GM19467 (cell line): ENCODE results near the gene SLC12A8.

ENCODE experiments used
- ATAC-seq: cut with Tn5 transposase; IDR thresholded peaks from one replicate; pipeline ENCODE4 v1.9.1; 2021; ENCODE audit warnings: mild to moderate bottlenecking, moderate library complexity; ENCODE audit not compliant: unreplicated experiment

The SLC12A8 gene

DNA sequence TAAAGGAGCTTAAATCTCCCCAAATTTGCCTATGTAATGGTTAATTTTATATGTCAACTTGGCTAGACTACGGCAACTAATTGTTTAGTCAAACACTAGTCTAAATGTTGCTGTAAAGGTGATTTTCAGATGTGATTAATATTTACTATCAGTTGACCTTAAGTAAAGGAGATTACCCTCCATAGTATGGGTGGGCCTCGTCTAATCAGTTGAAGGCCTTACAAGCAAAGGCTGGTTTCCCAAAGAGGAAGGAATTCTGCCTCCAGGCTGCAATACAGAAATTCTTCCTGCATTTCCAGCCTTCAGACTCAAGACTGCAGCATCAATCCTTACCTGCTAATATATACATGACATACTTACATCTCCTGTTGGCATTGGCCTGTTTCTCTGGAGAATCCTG, 23.6 kb downstream of the SLC12A8 start:
- ATAC-seq: no peak

DNA sequence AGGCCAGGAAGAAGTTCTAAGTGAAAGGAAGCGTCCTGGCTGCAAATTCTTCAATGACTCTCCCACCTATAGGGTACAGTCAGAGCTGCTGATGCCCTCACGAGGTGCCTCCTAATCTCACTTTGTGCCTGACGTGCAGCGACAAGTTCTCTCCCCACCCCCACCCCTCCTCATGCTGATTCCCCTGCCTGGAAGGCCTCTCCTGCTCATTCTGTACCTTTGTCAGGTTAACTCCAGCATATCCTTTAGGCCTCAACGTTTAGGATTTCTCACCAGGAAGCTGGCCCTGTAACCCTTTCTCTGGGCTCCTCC, 25.0 kb downstream of the SLC12A8 start:
- no peak for ATAC-seq

DNA sequence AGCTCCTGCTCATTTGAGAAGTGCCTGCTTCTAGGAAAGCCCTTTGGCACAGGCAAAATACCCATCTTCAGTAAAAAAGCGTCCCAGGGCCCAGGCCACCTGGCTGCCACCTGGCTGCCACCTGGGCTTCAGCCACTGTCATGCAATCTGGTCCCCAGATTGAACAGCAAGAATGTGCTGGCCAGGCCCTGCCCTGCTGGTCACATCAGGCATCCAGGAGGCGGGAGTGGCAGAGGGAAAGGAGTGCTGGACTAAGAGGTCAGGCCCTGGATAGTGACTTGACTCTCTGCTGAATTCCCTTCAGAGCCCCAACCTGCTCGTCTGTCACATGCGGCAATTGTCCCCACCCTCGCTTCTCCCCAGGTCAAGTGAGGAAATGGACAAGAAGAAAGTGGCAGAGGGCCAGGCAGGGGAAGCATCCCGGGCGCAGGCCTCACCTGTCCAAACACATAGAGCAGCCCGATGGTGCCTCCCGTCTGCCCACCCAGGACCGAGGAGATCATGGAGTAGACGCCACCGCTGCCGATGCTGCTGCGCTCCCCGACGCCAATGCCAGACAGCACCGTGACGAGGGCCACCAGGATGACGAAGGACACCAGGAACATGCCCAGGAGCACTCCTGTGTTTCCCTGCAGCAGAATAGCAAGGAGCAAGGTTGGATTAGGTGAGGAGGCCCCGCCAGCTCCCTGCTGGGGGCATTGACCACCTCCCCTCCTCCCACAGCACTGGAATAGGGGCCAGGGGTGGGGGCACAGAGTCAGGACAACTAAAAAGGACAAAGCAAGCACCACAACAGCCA, 25.5 kb downstream of the SLC12A8 start:
- ATAC-seq: no peak

DNA sequence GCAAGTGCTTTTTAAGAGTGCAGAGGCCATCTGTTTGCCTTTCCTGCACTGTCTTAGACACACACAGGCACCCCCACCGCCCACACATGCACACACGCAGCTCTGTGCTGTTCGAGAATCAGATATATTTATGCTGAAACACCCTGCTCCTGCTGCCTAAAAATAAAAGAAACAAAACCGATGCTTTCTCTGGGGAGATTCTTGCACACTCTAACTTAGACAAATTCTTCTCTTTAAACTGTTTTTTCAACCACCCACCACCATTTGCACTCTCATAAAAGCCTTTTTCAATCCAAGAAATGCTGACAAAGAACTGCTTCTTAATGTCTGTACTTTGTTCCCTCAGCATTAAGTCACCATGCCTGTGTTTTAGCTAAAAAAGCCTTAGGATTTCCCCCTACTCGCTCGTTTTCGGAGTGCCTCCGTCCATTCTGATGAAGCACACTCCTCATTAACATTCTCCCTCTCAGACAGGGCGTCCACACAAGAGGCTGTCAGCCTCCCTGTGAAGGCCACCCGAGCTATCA, 26.2 kb downstream of the SLC12A8 start:
- no peak for ATAC-seq

DNA sequence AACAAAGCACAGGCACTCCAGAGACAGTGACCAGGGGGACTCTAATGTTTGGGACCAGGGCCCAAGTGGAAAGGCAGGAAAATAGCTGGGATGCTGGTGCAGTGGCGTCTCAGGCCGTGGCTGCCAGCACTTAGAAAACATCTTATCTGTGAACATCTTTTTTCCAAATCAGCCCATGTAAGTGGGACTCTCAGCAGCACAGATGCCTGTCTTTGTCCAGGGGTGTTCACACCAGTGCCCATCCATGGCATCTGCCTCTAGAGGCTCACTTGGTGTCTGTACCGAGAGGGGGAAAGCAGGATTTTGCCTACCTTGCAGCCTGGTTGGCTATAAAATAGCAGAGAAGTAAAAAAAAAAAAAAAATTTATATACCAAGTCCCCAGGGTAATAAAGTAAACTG, 26.7 kb downstream of the SLC12A8 start:
- ATAC-seq: no peak

DNA sequence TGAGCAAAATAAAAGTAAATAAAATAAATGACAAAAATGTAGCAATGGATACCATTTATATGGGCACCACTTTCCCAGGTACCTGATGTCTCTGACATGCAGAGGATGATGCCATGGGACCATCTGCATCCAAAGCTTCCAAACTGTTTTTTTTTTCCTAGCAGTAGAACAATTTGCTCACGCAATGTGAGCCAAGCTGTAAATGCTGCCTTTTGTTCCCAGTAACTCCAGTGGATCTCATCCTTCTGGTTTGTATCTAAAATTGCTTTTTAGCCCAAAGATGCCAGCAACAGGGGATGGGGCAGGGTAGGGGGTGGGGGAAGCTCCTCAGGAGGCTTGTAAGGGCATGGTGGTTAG, 32.7 kb downstream of the SLC12A8 start:
- no peak for ATAC-seq

DNA sequence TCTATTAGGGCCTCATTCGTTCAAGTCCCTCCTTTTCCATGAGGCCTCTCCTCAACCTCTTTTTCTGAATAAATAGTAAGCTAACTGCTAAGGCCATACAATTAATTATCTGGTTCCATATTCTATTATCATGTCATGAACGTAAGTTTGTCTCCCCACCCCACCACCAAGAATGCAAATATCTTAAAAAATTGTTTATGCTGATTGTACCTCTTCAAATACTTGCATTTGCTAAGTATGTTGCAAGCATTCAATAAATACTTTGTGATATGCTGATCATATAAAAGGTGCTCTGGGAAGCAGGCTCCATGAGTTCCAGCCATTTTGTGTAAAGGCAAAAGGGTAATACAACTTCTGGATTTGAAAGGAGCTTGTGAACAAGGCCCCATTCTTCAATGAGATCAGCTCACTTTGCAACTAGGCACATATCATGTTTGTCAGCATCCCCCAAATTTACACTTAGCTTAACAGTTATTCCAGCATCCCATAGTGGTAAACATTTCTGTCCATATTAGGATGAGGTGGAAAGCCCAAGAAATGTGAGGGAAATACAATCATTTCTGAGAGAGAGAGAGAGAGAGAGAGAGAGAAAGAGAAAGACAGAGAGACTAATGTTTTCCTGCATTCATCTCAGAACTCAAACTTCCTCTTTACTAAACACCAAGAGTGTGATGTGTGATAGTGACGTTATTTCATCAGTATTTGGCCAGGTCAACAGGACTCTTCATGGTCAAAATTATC, 33.2 kb downstream of the SLC12A8 start:
- no peak for ATAC-seq

DNA sequence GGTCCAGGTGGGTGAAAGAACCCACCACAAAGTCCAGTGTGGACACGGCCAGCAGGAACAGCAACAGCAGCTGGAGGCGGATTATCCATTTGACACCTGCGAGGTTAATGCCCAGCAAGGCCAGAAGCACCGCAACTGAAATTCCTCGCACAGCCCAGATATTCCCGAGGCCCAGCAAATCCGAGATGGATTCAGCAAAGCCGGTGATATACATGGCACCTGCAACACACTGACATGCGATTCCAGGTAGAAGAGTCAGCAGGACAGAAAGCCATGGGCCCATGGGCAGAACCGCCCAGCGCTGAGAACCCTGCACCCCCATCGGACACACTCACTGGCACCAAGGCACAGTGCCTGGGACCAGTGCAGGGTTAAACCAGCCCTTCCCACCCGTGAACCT, 34.8 kb downstream of the SLC12A8 start:
- ATAC-seq: no peak

DNA sequence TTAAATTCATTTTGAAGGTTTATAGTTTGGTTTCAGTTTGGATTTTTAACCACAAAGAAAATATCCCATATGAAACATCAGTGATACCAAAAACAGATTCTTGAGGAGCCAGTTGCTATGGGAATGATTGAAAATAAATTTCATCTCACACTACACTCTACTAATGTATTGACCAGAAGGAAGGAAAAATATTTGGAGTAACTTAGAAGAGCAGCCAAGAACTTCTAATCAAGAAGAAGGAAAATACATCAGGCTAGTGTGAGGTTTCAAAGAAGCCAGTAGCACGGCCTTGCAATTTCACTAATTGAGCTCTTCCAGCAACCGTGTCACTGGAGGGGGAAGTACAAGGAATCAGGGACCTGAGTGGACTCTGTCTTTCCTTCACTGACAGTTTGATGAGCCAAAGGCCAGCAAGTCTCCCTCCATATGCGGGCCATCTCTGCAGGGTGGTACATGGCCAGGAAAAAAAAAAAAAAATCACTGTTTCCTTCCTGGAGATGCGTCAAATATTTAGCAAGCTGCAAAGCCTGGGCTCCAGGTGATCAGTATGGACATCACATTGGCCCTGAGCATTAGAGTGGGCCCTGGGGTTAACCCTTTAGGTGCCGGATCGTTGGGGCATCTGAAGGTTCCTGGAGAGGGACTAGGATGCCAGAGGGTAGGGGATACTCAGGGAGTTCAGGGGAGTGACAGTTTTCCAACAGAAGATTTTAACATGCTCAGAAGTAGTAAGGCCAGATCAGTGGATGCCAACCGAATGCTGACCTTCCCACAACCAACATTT, 37.1 kb downstream of the SLC12A8 start:
- ATAC-seq: no peak

DNA sequence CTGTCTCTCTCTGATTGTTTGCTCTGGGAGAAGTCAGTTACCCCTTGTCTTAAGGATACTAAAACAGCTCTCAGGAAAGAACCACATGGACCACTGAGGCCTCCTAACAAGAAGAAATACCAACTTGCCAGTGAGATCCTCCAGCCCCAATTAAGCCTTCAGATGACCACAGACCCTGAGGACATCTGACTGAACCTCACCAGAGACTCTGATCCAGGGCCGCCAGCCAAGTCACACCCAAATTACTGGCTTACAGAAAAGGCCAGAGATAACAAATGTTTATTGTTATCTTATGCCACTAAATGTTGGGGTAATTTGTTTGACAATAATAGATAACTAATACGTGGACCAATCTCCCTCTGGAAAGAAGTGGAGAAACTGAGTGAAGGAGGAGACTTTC, 40.2 kb downstream of the SLC12A8 start:
- ATAC-seq: no peak

DNA sequence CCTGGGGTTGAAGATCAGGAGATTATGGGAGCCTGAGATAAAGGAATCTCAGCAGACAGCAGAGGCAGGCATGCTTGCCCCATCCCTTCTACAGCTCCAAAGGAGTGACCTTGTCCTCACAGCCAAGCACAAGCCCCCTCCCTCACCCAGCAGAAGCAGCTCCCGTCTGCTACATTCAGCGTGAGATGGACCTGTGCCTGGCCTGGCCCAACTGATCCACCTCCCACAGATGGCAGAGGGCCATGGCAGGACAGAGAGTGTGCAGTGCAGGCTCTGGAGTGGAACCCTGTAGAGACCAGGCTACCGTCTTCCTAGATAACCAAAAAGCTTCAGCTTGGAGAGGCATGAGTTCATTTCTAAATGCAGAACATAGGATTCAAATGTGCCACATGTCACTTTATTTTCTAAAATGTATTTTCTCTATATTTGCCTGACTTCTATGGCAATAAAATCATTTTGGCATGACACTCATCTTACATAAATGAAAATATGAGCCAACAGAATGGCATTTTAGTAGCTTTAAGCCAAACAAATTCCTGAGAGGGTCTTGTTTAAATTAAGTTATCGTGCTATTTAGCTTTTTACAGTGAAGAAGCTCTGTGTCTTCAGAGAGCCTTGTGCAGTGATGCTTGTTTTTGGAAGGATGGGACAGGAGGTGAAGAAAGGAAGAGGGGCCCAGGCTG, 43.7 kb downstream of the SLC12A8 start:
- ATAC-seq: no peak

DNA sequence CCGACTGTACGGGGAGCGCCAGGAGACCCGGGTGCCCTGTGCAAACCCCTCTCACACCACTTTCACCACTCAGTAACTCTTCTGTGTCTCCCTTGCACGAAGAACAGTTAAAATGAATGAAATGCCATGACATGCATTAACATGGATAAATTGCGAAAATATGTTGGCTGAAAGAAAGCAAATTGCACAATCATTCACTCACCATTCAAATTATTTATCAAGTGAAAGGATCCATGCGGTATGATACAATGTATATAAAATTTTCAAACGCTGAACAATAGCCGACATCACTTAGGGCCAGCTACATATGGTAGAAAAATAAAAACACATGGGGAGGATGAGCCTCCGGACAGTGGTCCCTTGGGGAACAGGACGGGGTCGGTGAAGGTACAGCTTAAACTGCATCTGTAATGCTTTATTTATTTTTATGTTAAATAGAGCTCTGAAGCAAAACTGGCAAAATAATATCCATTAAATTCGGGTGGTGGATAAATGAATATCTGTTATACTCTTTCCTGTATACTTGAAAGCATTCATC, 45.9 kb downstream of the SLC12A8 start:
- no peak for ATAC-seq

DNA sequence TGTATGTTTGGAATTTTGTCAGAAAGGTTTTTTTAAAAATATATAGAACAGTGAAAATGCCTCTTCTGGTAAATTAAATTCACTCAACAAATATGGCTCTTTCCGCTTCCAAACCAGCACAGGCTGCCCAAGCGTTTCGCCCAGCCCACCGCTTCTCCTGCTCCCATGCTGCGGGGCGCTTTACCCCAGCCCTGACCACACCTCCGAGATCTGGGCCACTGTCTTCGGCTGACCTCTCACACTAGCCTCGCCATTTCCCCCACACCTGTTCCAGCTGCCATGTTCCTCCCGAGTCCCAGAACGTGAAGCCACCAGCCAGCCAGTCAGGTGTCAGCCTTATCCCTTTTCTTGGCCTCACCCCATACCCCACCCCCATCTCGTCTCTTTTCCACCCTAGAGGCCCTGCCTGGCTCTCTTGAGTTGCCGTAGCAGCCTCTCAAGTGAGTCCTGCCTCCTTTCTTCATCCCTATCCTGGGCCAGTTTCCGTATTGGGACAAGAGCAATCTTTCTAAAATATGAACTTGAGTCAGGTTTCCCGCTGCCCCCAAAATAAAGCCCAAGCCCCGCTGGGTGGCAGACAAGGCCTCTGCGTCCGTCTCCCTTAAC, 46.5 kb downstream of the SLC12A8 start:
- no peak for ATAC-seq

DNA sequence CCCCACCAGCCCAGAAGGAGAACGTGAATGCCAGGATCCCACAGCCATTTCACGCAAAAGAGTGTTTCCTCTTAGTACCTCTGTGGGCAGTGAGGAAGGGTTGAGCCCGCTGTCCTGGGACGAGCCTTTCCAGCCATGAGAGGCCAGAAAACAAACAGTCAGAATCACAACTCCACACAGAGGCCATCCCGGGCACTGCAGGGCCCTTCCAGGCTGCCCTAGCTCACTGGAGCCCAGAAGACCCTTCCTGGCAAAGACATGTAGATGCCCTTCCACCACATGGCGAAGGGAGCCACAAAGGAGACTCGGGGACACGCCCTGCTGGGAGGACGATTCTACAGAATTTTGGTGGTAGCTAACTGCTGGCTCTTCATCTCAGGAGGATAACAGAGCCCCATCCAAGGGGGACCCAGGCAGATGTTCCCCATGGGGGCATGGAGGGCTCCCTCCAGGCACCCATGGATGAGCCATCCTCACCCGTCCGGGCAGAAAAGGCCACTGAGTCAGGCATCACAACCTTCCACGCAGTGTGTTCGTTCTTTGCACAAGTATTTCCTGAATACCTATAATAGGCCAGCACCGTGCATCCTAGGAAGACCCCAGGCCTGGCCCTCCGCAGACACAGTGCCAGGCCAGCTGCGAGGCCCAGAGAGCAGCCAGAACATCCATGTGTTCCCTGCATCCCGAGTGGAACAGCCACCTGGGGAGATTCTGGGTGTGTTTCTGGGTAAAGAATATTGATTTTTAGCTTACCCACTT, 47.2 kb downstream of the SLC12A8 start:
- ATAC-seq: no peak

DNA sequence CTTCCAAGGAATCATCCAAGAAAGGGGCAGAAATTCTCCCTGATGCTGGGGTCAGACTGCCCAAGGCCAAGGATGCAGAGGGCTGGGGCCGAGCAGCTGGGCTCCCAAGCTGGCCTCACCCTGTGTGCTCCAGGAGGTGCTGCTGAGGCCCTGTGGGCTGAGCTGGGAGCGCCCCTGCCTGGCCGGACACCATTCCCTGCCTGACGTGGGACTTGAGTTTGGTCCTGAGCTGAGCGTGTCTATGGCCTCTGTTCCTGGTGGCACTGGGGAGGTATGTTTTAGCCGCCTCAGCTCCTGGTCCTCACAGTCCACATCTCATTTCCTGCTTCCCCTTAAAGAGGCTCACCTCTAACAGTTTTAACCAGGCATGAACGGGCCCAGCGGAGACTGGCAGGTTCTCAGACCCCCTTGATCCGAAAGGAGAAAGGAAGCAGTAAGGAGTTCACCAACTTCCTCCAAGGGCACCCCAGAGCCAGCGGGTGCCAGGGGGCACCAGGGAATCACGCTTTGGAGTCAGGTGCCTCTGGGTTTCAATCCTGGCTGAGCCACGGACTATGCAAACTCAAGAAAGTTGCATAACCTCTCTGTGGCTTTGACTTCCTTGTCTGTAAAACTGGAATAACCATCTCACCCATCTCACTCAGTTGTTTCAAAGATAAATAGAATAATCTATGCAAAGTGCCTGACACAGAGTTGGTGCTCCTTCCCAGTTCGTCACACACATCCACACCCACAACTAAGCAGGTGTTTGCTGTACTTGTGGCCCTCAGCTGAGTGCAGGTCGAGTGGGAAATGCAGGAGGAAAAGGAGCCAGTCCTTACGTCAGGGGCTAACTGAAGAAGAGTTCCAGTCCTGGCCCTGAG, 48.6 kb downstream of the SLC12A8 start:
- ATAC-seq: no peak

DNA sequence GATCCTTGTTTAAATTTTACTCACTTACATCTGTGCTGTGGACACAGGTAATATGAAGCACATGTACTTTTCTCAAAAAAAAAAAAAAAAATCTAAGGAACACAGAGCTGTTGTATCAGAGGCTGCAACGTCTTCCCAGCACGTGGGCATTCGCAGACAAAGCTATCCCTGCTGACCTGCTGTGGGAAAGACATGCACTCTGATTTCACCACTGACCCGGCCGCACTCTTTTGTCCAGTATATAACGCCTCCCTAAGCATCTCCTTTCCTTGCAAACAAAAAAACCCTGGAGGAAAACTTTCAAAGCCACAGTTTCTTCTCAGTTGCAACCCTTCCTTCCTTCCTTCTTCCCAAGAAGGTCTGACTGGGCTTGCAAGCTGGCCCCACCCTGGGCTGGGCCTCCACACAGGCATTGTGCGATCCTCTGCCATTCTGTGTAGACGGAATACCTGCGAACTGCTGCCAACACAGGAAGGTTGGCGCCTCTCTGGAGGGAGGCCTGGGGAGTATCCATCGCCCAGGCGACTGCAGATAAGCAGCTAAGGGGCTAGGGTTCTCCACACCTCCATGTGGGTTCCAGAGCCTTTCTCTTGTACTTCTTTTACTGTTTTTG, 50.8 kb downstream of the SLC12A8 start:
- ATAC-seq: no peak

DNA sequence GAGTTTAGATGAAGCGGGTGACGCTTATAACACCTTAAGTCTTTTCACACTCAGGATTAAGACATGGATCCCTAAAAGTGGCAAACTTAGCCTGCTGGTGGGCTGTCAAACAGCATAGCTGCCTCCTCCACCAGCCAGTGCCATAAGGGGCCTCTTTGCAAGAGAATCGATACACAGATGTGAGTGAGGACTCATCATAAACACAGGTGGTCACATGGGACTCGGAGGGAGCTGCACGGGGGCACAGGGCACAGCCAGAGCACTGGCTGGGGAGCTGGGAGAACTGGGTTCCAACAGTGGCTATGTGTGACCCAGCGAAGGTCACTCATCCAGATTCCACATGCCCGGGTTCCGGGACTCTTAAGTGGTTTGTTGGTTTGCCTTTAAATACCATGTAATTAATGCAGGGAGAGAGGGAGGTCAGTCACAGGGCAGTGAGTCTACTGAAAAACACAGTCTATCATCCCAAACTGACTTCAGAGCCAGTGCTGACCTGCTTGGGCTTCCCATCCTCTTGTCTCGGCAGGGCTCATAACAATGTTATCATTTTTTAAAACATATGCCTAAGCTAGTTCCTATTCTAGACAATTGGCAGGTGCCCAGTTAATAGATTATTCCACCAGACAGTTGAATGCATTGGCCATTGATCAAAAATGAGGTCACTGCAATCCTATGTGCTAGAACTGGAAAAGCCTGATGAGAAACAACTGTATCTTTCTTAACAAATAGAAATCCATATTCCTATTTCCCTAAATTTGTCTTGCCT, 51.8 kb downstream of the SLC12A8 start:
- ATAC-seq: no peak

DNA sequence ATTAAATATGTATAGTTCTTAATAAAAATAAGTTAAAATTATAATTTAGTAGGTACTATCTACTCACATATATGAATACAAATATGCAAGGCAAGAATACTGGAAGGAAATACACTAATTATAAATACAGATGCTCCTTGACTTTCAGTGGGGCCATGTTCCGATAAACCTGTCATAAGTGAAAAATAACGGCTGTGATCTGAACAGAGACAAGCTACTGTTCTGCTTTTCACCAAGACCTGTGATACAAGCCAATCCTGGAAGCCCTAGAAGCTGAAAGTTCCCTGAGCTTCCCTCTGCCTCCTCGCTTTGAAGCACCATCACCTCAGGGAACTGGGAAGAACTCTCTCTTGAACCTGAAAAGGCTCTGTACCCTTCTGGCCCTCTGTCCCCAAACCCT, 55.4 kb downstream of the SLC12A8 start:
- ATAC-seq: no peak
